Eye (tissue), 1 donor: ENCODE data around the gene ZNF683.
A peak's percentile ranks its signal among the peaks of the same experiment; 100 is the strongest.
"Not testable (repeated sequence)": the region's sequence is repeated elsewhere in the genome, so short reads cannot be mapped to it uniquely, and the experiment has no call there.

Experiments
- DNase-seq: peaks from one replicate; pipeline ENCODE4 v3.0.0-alpha.2; 2015

Gene ZNF683

DNA sequence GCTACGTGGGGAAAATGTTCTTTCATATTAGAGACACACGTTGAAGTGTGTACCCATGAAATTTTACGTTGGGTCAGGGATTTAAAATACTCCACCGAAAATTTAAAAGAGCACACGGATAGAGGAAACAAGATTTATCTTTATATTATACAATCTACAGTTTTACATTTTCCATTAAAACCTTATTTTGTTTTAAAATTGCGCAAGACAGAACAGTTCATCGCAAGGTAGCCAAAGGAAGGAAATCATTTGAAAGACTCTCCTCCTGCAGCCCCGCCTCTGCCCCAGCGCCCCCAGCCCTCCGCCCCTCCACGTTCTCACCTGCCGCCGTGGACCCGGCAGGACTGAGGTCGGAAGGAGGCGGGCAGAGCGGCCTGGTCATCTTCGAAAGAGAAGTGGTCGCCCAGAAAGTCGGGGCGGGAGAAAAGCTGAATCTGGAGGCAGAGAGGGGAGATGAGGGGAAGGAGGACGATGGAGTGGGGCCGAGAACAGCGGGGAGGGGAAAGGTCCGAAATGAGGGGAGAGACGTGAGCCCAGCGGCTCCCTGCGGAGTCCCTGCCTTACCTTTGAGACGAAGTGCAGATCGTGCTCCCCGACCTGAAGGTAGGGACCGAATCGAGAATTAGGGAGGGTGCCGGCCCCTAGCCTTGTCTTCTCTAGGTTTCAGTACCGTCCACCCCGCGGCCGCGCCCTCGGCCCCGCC, 36.6 kb downstream of the ZNF683 start:
- no peak for DNase-seq

DNA sequence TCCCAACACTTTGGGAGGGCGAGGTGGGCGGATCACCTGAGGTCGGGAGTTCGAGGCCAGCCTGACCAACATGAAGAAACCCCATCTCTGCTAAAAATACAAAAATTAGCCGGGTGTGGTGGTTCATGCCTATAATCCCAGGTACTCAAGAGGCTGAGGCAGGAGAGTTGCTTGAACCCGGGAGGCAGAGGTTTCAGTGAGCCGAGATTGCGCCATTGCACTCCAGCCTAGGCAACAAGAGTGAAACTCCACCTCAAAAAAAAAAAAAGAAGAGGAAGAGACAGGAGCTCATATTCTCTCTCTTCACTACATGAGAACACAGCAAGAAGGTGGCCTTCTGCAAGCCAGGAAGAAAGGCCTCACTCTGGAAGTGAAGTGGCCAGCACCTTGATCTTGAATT, 39.2 kb downstream of the ZNF683 start:
- not testable (repeated sequence) for DNase-seq

DNA sequence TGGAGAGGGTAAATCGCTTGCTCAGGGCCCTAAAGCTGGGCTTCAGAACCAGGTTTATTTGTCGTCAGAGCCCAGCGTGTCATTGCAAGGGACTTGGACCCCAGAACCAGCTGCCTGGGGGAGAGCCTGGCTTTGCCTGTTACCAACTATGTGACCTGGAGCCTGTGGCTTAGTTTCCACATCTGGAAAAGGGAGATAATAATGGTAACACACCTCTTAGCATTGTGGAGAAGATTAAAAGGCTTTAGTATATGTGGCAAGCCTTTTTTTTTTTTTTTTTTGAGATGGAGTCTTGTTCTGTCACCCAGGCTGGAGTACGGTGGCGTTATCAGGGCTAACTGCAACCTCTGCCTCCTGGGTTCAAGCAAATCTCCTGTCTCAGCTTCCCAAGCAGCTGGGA, 42.3 kb downstream of the ZNF683 start:
- no peak for DNase-seq

DNA sequence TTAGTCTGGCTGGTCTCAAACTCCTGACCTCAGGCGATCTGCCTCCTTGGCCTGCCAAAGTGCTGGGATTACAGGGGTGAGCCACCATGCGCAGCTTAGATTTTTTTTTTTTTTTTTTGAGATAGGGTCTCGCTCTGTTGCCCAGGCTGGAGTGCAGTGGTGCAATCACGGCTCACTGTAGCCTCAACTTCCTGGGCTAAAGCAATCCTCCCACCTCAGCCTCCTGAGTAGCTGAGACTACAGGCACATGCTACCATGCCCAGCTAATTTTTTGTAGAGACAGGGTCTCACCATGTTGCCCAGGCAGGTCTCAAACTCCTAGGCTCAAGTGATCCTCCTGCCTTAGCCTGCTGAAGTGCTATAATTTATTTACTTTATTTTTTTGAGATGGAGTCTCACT, 43.2 kb downstream of the ZNF683 start:
- not testable (repeated sequence) for DNase-seq

DNA sequence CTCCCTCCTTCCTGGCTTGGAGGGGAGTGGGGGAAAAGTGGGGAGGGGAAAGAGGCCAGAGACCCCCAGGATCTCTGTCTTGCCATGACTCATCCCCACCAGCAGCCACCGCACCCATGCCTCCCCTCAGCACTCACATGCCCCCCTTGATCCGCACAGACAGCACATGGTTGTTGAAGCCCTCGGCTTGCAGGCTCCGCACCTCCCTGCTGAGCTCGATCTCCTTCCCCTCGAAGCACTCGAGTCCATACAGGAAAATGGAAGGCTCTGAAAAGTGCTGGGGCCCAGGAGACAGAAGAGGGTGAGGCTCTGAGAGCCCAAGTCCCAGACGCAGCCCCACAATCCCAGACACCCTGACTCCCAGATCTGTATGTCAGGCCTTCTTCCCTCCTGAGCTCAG, 44.0 kb downstream of the ZNF683 start:
- no peak for DNase-seq

DNA sequence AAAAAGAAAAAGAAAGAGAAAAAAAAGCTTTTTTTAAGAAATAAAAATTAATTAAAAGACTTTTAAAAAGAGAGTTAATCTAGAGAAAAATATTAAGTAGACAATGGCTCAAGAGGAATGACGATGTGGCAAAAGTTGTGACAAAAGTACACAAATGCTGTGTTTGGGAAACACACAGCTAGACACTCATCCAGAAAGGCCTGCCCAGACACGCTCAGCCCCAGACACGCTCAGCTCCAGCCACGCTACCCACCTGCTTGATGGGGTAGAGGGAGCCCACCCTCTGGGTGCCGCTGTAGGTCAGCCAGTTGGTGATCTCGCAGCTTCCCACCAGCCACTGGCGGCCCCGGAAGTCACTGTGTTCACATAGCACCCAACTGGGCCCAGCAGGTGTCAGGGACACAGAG, 44.6 kb downstream of the ZNF683 start:
- DNase-seq = no peak

DNA sequence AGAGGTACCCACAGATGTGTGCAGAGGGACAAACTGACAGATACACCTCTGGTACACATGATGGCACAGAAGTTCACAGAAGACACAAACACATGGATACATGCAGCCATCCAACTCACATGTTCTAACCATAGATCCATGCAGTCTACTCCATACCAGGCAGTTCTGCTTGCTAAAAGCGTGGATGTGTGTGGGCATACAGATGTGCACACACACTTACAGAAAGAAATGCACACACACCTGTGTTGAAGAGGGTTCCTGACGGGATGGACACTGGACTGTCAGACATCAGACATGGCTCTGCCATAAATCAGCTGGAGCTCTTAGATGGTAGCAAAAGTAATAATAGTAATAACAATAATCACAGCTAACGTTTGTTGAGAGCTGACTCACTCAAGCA, 48.0 kb downstream of the ZNF683 start:
- DNase-seq = no peak

DNA sequence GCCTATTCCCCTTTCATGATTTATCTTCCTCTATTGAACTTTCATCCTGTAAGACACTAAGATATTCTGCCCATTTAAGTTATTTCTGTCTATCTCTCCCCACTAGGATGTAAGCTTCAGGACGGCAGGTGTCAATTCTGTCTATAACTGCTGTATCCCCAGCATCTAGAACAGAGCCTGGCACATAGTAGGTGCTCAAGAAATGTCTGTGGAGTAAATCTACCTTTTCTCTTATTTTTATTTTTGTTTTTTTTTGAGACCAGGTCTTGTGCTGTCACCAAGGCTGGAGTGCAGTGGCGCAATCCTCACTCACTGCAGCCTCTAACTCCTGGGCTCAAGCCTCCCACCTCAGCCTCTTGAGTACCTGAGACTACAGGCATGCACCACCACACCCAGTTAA, 49.2 kb downstream of the ZNF683 start:
- no peak for DNase-seq

DNA sequence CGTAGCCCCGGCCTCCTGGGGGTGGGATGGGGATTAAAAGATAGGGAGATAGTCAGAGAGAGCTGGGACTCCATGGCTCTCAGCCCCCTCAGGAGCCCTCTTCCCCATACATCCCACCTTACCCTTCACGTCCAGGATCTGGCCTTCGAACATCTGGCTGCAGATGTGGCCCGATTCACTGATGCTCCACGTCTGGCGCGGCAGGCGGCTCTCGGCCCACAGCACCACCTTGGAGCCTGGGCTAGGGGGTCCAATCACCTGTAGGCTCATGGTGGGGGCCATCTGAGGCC, 50.6 kb downstream of the ZNF683 start:
- no peak for DNase-seq

DNA sequence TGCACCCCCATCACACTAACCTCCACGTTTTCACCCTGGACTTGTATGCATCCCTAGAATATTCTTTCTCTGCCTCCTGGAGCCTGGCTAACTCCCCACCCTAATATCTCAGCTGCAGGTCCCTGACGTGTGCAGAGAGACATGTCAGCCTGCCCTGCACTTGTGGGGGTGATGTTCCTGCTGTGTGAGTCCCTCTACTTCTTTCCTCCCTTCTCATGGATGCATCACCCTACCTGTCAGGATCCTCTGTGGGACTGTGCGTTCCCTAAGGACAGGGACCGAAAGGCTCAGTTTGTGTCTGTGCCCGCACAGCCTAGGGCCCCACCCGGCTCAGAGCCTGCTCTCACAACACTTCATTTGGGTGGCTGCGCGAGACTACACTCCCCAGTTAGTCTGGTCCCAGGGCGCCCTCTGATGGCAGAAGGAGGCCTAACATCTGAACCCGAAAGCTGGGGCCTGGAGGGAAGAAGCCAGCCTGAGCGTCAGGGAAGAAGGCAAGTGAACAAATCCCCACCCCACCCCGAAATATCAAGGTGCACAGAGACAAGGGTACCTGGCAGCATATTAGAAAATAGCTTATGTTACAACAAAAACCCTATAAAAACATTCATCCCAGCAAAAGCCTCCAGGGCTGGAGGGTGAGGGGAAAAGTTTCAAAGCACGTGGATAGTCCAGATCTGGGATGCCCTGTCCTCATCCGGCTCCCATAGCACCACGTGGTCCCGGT, 51.1 kb downstream of the ZNF683 start:
- peak; percentile 95 for DNase-seq

DNA sequence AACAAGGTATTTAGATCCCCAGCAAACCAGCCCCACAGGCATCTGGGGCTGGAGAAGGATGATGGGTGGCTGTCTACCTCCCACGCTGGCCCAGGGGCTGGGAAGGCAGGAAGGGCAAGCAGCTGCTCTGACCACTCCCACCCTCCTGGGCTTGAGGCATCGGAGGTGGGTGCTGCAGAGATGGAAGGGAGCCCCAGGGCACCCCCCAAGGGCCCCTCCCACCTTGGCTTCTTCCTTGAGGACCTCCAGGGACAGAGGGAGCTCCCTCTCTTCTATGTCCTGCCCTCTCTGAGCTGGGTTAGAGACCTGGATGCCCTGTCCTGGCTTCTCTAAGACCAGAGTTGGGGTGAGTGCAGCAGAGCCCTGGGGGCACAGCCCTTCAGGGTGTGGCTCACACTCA, 51.7 kb downstream of the ZNF683 start:
- no peak for DNase-seq

DNA sequence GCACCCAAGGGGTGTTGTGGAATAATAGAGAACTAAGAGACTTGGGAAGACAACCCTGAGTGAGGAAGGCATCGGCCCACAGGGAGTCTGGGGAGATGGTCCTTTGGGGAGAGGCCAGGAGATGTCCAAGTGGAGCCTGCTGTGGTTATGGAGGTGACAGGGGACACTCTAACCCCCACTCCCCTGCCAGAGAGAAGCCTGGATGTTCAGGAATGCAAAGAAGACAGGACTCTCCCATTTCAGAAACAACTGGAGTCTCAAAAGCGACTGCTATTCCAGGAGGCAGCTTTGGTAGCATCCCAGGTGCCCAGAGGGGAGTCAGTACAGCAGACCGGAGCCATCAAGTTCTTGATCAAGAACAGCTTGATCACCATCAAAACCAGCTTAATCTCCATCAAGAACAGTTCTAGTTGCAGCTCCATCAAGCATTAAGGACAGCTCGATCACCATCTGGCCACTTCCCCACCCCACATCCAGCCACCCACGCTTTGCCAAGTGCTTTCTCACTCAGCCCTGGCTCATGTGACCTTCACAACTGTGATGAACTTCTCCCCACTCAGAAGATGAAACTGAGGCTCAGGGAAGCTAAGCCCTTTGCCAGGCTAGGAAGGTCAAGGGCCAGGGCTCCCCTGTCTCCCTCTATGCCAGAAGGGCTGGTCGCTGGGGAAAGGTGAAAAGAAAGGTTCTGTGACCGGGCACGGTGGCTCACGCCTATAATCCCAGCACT, 54.0 kb downstream of the ZNF683 start:
- no peak for DNase-seq

DNA sequence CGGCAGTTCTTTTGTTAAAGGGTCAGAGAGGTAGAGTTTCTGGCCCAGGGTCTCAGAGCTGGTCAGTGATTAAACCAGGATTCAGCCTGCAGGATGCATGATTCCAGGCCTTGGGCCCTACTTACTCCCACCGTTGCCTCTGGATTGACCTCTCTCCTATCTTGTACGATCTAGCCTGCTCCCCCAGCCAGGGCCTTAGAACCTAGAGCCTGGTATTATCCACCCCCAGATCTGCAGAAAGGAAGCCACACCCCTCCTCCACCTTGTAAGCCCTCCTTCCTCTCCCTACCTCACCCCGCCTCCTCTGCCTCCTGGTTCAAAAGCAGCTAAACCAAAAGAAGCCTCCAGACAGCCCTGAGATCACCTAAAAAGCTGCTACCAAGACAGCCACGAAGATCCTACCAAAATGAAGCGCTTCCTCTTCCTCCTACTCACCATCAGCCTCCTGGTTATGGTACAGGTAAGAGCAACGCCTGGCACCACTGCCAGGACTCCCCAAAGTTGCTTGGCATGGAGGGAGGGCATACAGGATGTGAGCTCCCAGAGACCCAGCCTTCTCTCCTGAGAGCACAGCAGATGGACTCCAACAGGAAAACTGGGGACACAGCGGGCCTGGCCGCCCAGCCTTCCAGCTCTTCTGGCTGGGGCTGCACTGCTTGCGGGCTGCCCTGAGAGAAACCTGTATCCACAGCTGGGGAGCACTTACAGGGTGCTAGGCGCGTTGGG, 54.8 kb downstream of the ZNF683 start, which contains the start of gene CD52:
CD52 (plus strand) TSS at position 347 of the 726 bp plus-strand sequence; CDS start at position 407, 60 bp downstream.
- no peak for DNase-seq

DNA sequence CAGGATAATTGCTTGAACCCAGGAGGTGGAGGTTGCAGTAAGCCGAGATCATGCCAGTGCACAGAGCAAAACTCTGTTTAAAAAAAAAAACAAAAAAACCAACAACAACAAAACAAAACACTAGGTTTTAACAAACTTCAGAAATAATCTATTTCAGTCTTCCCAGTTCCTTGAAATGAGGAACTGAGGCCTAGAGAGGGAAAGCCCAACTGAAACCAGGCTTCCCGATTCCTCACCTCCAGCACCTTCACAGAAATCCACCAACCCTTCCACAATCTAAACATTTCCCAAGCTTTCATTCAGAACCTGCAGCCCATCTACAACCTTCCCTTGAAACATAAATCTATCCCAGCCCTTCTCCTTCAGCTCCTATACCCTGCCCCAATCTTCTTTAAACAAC, 55.4 kb downstream of the ZNF683 start:
- DNase-seq = no peak

DNA sequence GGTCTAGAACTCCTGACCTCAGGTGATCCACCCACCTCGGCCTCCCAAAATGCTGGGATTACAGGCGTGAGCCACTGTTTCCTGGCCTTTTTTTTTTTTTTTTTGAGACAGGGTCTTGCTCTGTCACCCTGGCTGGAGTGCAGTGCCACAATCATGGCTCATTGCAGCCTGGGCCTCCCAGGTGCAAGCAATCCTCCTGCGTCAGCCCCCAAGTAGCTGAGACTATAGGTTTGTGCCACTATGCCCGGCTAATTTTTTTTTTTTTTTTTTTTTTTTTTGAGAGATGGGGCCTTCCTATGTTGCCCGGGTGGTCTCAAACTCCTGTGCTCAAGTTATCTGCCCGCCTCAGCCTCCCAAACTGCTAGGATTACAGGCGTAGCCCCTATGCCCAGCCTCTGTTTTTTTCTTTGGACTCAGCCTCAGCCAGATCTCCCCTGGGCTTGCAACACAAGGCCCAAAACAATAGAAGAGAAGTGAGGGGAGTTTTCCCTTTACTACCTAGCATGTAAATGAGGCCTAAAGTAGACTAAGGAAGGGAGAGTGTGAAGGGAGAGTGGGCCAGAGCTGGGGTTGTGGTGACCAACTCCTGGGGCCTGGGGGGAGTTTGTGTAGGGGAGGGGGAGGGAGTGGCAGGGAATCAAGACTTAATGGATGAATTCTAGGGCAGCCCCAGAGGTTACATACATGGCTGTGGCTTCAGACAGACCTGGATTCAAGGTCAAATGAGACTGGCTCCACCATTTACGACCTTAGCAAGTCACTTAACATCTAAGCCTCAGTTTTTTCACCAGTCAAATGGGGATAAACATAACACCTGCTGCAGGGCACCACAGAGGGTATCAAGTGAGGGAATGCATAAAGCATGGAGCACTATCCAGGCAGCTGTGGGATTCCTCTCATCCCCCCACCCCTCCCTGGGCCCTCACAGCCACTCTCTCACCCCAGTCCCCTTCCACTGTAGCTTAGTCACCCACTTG, 56.4 kb downstream of the ZNF683 start:
- no peak for DNase-seq

DNA sequence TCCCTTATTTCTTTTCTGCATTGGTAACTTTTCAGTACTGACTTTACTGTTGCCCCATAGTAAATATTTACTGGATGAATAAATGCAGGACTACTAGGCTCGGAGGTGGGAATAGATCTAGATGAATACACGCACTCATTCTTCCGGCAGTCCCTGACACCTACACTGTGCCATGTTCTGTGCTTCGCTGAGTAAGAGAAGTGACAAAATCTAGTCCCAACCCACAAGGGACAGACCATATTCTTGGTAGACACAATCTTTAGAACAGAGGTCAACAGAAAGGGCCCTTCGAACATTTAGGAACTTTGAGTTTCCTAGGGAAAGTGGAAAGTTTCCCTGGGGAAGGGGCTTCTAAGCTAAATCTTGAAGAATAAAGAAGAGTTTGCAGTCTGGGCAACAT, 58.0 kb downstream of the ZNF683 start:
- DNase-seq = no peak
